ENCODE results near the gene UBE4B.
"Not testable (repeated sequence)": the region's sequence is repeated elsewhere in the genome, so short reads cannot be mapped to it uniquely, and the experiment has no call there.

The UBE4B gene

DNA sequence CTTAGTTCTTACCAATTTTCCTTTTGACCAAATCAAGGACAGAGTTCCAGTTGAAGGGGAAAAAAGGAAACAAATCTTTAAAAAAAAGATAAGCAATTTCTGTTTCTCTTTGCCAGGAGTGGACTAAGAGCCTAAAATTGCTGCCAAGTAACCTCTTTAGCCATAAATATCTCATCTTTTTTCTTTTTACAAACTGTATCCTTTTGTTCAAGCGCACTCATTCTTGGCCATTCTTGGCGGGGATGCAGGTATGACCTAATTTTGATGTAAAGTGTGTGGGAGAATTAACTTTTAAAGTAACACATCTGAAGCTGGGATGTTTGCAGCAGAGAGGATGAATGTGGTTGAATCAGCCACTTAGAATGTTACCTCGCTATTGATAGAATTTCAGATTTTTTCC lies 164.2 kb downstream of the UBE4B start:
- Histone ChIP-seq H3K36me3 (replicated peaks; ENCODE audit: insufficient read depth, low read length) (no peaks in the 10 kb centered on the region), H2AFZ (ENCODE audit: low read length) (no peak overlapping the region), H3K4me2 (ENCODE audit: low read depth, low read length) (no peak overlapping the region), H3K9me3 (replicated peaks; ENCODE audit: insufficient read depth, low read length) (no peaks in the 10 kb centered on the region), H3K27me3 (replicated peaks; ENCODE audit: insufficient read depth, low read length) (no peaks in the 10 kb centered on the region), H4K20me1 (ENCODE audit: insufficient read depth, low read length) (no peaks in the 10 kb centered on the region), H3K4me1 (ENCODE audit: low read length) (peaks cover 43% of the 10 kb centered on the region), H3K9ac (ENCODE audit: low read length) (no peak overlapping the region), H3K9me2 (replicated peaks; ENCODE audit: insufficient read depth, low read length) (no peaks in the 10 kb centered on the region), H3K4me3 (ENCODE audit: low read length) (no peak overlapping the region), H3K27ac (ENCODE audit: low read length) (no peak overlapping the region), H3F3A (ENCODE audit: insufficient read depth, low read length) (peaks cover 16% of the 10 kb centered on the region), H3K79me2 (ENCODE audit: low read length) (no peaks in the 10 kb centered on the region)
- no peak for TF ChIP-seq EZH2phosphoT487 (IDR thresholded peaks at IDR 0.05; ENCODE audit: low read length)
- TF ChIP-seq, protein P1, sequence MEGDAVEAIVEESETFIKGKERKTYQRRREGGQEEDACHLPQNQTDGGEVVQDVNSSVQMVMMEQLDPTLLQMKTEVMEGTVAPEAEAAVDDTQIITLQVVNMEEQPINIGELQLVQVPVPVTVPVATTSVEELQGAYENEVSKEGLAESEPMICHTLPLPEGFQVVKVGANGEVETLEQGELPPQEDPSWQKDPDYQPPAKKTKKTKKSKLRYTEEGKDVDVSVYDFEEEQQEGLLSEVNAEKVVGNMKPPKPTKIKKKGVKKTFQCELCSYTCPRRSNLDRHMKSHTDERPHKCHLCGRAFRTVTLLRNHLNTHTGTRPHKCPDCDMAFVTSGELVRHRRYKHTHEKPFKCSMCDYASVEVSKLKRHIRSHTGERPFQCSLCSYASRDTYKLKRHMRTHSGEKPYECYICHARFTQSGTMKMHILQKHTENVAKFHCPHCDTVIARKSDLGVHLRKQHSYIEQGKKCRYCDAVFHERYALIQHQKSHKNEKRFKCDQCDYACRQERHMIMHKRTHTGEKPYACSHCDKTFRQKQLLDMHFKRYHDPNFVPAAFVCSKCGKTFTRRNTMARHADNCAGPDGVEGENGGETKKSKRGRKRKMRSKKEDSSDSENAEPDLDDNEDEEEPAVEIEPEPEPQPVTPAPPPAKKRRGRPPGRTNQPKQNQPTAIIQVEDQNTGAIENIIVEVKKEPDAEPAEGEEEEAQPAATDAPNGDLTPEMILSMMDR (IDR thresholded peaks at IDR 0.05; ENCODE audit: low read length), result no peak
- no peak for TF ChIP-seq EZH2 (optimal IDR thresholded peaks at IDR 0.05; ENCODE audit: low read depth, low read length)
- no peak for DNase-seq

DNA sequence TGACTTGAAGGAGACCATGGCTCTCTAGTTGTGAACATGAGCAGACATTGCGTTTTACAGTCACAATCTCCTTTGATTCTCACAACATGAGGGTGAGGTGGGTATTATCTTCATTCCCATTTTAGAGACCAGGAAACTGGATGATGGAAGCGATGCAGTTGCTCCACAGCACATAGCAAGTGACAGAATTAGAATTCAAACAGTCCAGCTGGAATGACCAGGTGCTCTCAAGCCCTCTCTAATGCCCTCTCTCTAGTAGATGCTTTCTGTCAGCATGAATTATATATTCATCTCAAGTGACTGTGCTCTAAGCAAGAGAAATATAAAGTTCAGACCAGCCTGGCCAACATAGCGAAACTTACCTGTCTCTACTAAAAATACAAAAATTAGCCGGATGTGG lies 167.9 kb downstream of the UBE4B start:
- Histone ChIP-seq H3K27me3 (replicated peaks; ENCODE audit: insufficient read depth, low read length) (no peaks in the 10 kb centered on the region), H3K9me2 (replicated peaks; ENCODE audit: insufficient read depth, low read length) (no peaks in the 10 kb centered on the region), H3K27ac (ENCODE audit: low read length) (peak overlapping the region; percentile 88), H3K4me1 (ENCODE audit: low read length) (peaks cover 43% of the 10 kb centered on the region), H2AFZ (ENCODE audit: low read length) (peak overlapping the region; percentile 92), H3K9ac (ENCODE audit: low read length) (peak overlapping the region; percentile 32), H3K4me2 (ENCODE audit: low read depth, low read length) (peak overlapping the region; percentile 98), H4K20me1 (ENCODE audit: insufficient read depth, low read length) (no peaks in the 10 kb centered on the region), H3K79me2 (ENCODE audit: low read length) (no peaks in the 10 kb centered on the region), H3F3A (ENCODE audit: insufficient read depth, low read length) (peaks cover 10% of the 10 kb centered on the region), H3K9me3 (replicated peaks; ENCODE audit: insufficient read depth, low read length) (no peaks in the 10 kb centered on the region), H3K4me3 (ENCODE audit: low read length) (peak overlapping the region; percentile 51), H3K36me3 (replicated peaks; ENCODE audit: insufficient read depth, low read length) (no peaks in the 10 kb centered on the region)
- peak; percentile 70 for DNase-seq
- no peak for TF ChIP-seq EZH2 (optimal IDR thresholded peaks at IDR 0.05; ENCODE audit: low read depth, low read length)
- TF ChIP-seq, protein P1 (IDR thresholded peaks at IDR 0.05; ENCODE audit: low read length), result no peak
- no peak for TF ChIP-seq EZH2phosphoT487 (IDR thresholded peaks at IDR 0.05; ENCODE audit: low read length)

DNA sequence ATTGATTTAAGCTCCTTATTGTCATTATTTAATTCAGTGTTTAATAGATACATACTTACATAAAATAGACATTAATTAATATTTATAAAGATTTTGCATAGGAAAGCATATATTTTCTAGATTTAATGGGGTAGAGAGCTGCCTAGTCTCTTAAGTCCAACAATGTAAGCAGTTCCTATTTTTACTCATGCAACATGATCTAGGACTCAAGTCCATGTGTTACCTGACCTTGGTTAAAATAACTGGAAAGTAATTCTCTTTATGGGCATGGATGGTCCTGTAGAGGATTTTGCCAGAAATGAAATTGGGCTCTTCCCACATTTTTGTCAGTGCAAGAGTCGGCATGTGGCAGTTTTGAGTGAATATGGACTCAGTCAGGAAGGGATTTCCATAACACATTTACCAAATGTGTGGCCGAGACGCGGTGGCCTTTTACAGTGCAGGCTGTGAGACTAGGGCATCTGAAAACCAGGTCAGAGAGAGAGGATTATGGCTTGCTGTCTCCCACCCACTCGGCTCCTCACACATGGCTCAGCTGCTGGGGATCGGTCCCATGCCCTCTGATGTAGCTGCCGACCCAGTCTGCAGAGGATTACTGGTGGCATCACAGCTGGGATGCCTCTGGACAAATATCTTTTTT lies 171.4 kb downstream of the UBE4B start:
- H3K36me3 ChIP-seq (replicated peaks; ENCODE audit: insufficient read depth, low read length), result no peaks in the 10 kb centered on the region
- H2AFZ ChIP-seq (ENCODE audit: low read length), result no peak overlapping the region
- no peak for DNase-seq

GRCh38 chr1:10205206-10205605 lies 172.4 kb downstream of the UBE4B start:
- not testable (repeated sequence) for H3K9me3 ChIP-seq (replicated peaks; ENCODE audit: insufficient read depth, low read length); H3K36me3 ChIP-seq (replicated peaks; ENCODE audit: insufficient read depth, low read length); H4K20me1 ChIP-seq (ENCODE audit: insufficient read depth, low read length); H3K4me3 ChIP-seq (ENCODE audit: low read length); H3K4me2 ChIP-seq (ENCODE audit: low read depth, low read length); H3K27me3 ChIP-seq (replicated peaks; ENCODE audit: insufficient read depth, low read length); DNase-seq; H3F3A ChIP-seq (ENCODE audit: insufficient read depth, low read length); H2AFZ ChIP-seq (ENCODE audit: low read length); H3K9me2 ChIP-seq (replicated peaks; ENCODE audit: insufficient read depth, low read length); H3K79me2 ChIP-seq (ENCODE audit: low read length); H3K9ac ChIP-seq (ENCODE audit: low read length); H3K27ac ChIP-seq (ENCODE audit: low read length)
- H3K4me1 ChIP-seq (ENCODE audit: low read length), result peaks cover 35% of the 10 kb centered on the region

More for the DNA sequence above, 171.4 kb downstream of the UBE4B start:
- Histone ChIP-seq H3K4me3 (ENCODE audit: low read length) (no peak overlapping the region), H3K27me3 (replicated peaks; ENCODE audit: insufficient read depth, low read length) (no peaks in the 10 kb centered on the region), H3K9me3 (replicated peaks; ENCODE audit: insufficient read depth, low read length) (no peaks in the 10 kb centered on the region), H3K4me2 (ENCODE audit: low read depth, low read length) (0 out of 2 replicates have a peak overlapping the region, but pooled peaks have one; percentile 22), H3K79me2 (ENCODE audit: low read length) (no peaks in the 10 kb centered on the region), H3K9me2 (replicated peaks; ENCODE audit: insufficient read depth, low read length) (no peaks in the 10 kb centered on the region), H3K4me1 (ENCODE audit: low read length) (peaks cover 31% of the 10 kb centered on the region), H3K27ac (ENCODE audit: low read length) (no peak overlapping the region; the same call in 1 of the 2 replicates), H3F3A (ENCODE audit: insufficient read depth, low read length) (peaks cover 10% of the 10 kb centered on the region), H4K20me1 (ENCODE audit: insufficient read depth, low read length) (no peaks in the 10 kb centered on the region), H3K9ac (ENCODE audit: low read length) (no peak overlapping the region)
- TF ChIP-seq, protein P1 (IDR thresholded peaks at IDR 0.05; ENCODE audit: low read length), result no peak
- TF ChIP-seq EZH2 (optimal IDR thresholded peaks at IDR 0.05; ENCODE audit: low read depth, low read length), result no peak
- TF ChIP-seq EZH2phosphoT487 (IDR thresholded peaks at IDR 0.05; ENCODE audit: low read length), result no peak

Data from MM.1S (cell line).